ENCODE data around the gene PFN2. TPM values are rescaled to one million over a fixed set of nuclear protein-coding genes. Genes with fewer than 3 reads are reported as not detected.
"Not testable (repeated sequence)": the region's sequence is repeated elsewhere in the genome, so short reads cannot be mapped to it uniquely, and the experiment has no call there.

The PFN2 gene, protein sequence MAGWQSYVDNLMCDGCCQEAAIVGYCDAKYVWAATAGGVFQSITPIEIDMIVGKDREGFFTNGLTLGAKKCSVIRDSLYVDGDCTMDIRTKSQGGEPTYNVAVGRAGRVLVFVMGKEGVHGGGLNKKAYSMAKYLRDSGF
- 75.8 TPM for total RNA-seq

DNA sequence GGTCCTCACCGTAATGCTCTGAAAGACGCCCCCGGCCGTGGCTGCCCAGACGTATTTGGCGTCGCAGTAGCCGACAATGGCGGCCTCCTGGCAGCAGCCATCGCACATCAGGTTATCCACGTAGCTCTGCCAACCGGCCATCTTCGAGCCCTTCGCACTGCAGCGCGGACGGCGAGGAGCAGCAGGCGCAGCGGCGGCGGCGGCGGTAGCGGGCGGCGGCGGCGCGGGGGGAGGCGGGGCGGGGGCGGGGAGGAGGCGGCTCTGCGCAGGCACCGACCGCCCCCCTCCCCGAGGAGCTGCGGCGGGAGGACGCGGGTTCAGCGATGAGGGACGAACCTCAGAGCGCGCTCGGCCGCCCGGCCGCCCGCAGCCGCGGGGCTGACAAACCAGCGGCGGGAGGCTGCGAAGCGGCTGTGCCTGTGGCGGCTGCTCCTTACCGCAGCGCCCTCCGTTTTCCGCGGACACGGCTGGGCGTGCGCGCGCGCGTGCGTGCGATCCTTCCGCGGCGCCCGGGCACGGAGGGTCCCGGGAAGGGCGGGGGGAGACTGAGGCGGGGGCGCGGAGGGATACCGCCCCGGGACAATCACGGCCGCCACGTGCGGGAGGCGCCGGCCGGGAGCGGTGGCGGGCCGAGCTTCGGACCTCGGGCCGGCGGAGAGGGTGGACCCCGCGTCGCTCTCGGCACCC is at the start of gene PFN2:
PFN2 (minus strand) TSS at position 180 of the 687 bp plus-strand sequence; CDS start at position 141, 39 bp downstream.
- DNase-seq (ENCODE audit: low spot score): peak; percentile 75
- intact Hi-C loops (cut with DNase I): loop anchor here (5.0 kb wide), 1 partner anchor 211 kb away; no protein-coding TSS in a partner anchor
- peak; percentile 75 for ATAC-seq

DNA sequence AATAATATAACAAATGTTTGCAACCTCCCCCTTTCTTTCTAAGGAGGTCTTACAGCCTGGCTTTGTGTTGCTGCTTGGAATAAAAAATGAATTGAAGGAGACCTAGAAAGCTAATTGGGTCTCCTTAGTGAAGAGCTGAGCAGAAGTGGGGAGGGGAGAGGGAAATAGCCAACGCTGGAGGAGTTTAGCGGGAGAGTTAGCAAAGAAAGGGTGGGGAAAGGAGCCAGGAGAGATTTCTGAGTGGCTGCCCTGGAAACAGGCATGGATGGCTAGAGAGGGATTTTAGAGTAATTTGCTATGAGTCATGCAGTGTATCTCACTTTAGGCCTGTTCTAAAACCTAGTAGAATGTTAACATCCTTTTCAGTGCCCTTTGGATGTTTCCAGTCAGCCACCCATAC is 45.2 kb upstream of the PFN2 start:
- no peak for ATAC-seq
- intact Hi-C loops (cut with DNase I): no loop called here
- no peak for DNase-seq (ENCODE audit: low spot score)

DNA sequence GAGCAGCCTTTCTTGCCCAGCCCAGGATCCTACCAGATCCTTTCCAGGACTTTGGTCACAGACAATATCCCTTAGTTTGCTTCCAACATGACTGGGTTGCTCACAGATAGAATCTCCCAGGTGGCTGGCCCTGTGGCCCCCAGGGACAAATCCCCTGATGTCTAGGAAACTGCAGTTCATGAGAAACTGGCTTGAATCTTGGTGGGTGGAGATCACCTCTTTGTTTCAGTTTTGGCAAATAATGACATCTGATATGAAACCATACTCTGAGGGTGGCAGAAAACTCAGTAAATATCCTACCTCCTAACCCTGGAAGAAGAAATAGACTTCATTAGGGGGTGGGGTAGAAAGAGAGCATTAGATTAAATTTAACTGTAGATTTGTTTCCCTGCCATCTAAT is 44.1 kb upstream of the PFN2 start:
- DNase-seq (ENCODE audit: low spot score) (no peak), ATAC-seq (no peak)
- intact Hi-C loops (cut with DNase I): no loop called here

DNA sequence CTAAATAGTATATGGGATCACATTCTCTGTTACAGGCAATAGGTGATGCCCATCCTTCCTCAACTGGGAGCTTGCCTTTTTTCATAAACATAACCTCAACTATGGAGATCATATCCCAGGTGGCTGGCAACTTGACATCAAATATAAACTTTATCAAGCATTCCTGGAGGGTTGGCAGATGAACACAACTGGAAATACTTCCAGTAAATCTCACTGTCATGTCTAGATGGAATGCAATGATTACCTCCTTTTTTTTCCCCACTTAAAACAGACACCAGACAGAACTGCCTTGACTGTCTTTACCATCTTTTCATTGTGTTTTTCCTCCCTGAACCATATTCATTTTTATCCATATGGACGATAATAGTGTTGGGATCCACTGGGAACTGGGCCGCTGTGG is 43.1 kb upstream of the PFN2 start:
- ATAC-seq: no peak
- intact Hi-C loops (cut with DNase I): no loop called here
- no peak for DNase-seq (ENCODE audit: low spot score)

DNA sequence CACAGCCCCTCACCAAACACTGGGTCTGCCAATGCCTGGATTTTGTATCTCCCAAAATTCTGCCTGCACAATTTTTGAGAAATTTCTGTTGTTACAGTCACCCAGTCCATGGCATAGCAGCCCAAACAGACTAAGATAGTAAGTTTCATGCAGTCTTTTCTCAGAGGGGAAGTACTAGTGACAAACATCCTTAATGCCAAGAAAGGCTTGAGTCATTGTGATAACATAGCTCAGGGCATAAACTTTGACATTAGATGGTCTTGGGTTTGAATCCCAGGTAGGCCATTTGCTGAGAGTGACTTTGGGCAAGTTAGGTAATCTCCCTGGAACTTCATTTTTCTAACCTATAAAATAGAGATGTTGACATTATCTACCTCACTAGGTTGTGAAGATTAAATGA is 36.1 kb upstream of the PFN2 start:
- DNase-seq (ENCODE audit: low spot score) (no peak), ATAC-seq (no peak)
- intact Hi-C loops (cut with DNase I): no loop called here

DNA sequence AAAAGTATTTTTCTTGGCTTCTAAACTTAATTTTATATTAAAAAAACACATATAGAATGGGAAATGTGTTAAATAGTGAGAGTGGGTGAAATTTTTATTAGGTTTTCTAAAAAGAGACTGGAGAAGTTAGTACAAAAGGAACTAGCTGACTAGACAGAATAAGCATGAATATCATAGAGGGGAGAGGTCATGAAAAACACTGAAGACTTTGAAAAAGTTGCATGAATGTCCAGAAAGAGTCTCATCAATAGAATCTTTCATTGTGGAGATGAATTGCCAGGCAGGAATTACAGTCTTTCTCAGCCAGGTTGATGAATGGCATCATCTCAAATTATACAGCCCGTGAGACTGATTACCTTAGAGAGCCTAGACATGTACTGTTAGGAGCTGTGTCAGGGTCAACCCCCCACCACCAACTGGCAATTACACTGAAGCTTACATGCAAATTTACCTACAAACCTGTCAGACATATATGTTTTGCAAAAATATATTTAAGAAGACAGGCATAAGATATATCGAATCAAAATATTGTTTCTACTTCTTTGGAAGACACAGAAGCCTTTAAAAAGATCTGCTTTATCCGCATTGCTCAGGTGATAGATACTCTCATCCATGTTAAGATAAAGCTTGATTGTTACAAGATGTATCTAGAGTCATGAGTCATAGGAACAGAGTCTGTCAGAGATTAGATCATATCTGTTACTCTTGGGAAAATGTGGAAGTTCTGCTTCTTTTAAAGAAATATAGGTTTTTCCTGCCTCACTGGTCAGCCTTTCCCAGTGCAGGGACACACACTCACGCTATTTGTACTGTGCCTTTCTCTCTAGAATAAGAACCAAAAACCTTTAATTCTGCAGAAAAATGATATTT is 34.8 kb upstream of the PFN2 start:
- DNase-seq (ENCODE audit: low spot score) (no peak), ATAC-seq (no peak)
- intact Hi-C loops (cut with DNase I): no loop called here

DNA sequence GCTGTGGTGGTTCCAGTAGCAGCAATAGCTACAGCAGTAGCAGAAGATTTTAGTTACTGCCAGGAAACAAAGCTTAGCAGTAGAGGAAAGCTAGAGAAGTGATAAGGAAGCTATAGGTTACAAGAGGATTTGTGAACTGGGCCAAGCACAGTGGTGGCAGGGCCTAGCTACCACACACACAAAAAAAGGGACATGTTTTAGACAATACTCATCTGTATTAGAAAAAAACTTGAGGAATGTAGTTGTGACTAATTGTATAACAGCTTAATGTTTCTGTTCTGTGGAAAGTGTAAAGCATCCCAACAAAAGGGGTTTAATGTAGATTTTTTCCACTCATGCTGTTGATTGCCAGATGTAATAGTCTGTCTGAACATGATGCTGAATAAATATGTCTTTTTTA is 29.9 kb upstream of the PFN2 start:
- DNase-seq (ENCODE audit: low spot score) (no peak), ATAC-seq (no peak)
- intact Hi-C loops (cut with DNase I): no loop called here

DNA sequence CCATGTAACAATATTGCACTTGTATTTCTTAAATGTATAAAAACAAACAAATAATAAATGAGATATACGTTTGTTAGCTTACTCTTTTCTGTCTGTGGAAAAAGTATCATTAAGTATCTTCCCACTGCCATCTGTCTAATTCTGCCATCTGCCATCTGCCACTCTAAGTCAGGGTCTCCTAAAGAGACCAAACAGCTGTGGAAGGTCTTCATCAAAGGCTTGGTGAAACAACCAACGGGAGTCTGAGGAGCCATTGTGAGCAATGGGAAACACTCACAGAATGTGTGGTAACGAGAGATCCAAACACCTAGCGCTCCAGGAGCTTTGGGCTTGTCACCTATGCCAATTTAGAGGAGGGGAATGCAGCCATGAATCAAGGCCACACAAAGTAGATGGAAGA is 28.7 kb upstream of the PFN2 start:
- no peak for DNase-seq (ENCODE audit: low spot score)
- ATAC-seq: no peak
- intact Hi-C loops (cut with DNase I): no loop called here

DNA sequence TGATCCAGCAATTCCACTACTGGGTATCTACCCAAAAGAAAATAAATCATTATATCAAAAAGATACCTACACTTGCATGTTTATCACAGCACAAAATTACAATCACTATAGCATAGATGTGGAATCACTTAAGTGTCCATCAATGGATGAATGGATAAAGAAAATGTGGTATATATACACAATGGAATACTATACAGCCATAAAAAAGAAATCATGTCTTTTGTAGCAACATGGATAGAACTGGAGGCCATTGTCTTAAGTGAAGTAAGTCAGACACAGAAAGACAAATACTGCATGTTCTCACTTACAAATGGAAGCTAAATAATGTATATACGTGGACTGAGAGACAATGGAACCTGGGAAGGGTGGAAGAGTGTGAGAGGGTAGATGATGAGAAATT is 28.3 kb upstream of the PFN2 start:
- no peak for ATAC-seq
- no peak for DNase-seq (ENCODE audit: low spot score)
- intact Hi-C loops (cut with DNase I): no loop called here

DNA sequence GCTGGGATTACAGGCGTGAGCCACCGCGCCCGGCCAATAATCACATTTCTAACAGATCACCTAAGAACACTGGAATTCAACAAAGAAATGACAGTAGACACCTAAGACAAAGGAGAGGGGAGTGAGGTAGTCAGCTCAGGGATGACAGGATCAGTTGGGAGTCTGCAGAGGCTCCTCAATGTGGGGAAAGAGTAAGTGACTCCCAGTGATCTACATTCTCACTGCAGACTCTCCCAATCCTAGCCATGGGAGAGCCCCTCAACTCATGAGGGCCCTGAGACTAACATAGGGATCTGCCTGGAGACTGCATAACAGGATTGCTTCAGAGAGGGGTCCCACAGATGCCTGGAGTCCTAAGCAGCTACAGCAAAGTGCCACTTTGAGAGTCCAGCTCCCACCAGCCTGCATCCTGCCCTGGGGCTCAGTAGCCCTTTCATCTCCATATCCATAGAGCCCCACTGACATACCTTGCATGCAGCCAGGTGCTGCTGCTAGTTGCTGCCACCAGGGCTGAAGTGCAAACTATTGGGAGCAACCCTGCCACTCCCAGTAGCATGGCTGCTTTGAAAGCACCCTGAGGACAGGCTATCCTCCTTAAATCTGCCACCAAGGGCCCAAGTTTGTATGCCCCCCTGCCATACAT is 21.8 kb upstream of the PFN2 start:
- DNase-seq (ENCODE audit: low spot score): no peak
- no peak for ATAC-seq
- intact Hi-C loops (cut with DNase I): no loop called here

DNA sequence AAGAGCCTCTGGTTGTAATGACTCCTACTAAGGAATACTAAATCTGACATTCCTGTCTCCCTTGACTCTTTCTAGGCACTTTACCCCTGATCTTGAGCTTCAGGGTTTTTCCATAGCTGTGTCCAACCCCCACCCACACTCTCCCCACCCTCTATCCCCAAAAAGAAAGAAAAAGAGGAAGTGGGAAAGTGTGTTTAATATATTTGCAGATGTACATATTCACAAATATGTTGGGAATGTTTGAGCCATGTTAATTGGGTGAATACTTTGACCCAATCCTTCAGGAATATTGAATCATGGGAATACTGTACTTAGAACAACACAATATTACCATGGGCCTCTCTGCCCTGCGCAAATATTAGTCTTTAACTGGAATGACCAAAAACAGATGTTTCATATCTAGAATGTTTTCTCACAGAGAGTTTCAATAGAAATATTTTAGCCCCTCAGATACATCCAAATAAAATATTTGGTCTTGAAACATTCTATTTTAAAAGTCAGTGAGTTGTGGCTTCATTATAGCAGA is 19.8 kb upstream of the PFN2 start:
- intact Hi-C loops (cut with DNase I): no loop called here
- ATAC-seq (no peak), DNase-seq (ENCODE audit: low spot score) (no peak)

DNA sequence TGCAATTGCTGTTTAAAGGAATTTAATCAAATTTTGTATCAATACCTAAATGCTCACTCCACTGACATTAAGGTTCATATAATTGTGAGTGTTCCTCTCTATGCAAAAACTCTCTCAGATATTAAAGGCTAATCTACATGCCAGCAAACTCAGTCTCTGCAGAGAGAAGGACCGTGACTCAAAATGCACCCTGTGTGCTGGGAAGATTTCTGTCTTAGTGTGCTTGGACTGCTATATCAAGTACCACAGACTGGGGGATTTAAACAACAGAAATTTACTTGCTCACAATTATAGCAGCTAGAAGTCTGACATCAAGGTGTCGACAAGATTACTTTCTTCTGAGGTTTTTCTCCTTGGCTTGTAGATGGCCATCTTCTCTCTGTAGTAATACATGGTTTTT is 18.6 kb upstream of the PFN2 start:
- DNase-seq (ENCODE audit: low spot score) (no peak), ATAC-seq (no peak)
- intact Hi-C loops (cut with DNase I): no loop called here

DNA sequence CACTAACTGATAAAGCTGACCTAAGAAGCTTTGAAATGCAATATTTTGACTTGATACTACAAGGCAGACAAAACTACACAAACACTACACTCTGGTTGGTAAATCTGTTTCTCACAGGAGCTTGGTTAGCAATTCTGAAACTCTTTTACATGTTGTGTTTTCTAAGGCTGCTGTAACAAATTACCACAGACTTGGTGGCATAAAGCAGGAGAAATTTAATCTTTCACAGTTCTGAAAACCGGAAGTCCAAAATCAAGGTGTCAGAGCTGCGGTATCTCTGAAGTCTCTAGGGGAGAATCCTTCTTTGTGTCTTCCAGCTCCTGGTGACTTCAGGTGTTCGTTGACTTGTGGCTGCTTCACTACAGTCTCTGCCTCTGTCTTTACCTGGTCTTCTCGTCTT is 12.9 kb upstream of the PFN2 start:
- ATAC-seq (no peak), DNase-seq (ENCODE audit: low spot score) (no peak)
- intact Hi-C loops (cut with DNase I): no loop called here

DNA sequence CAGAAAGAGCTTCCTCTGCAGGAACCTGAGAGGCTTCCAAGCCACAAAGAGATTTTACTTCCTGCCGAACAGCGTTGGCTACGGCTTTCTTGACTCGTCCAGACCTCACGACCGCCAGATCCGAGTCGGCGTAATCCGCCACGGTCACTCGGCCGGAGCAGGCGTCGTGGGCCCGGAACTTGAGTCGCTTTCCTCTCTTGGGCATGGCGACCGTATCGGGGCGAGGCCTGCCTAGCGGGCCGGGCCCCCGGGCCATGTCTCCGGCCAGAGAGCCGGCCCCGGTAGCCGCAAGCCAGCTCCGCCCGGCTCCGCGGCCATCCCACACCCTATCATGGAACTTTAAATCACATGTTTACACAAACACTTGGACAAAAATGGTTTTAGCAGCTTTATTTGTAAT is 12.4 kb upstream of the PFN2 start:
- intact Hi-C loops (cut with DNase I); DNase-seq (ENCODE audit: low spot score); ATAC-seq: not testable (repeated sequence)

DNA sequence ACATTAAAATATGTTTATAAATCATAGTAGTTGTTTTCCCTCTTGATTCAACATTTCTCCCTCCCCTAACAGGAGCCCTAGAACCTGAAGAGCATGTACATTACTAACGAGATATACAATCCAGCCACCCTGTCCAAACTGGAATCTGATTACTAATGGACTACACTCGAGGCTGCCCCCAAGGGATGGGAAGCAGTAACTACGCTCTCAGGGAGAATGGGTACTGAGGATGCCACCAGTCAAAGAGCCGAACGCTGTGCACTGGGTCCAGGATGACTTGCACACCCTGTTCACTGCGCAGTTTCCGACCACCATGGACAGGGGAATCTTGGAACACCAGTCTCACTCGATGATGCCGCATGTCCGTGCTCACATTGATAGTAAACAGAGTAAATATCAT is 11.3 kb upstream of the PFN2 start:
- ATAC-seq; DNase-seq (ENCODE audit: low spot score); intact Hi-C loops (cut with DNase I): not testable (repeated sequence)

DNA sequence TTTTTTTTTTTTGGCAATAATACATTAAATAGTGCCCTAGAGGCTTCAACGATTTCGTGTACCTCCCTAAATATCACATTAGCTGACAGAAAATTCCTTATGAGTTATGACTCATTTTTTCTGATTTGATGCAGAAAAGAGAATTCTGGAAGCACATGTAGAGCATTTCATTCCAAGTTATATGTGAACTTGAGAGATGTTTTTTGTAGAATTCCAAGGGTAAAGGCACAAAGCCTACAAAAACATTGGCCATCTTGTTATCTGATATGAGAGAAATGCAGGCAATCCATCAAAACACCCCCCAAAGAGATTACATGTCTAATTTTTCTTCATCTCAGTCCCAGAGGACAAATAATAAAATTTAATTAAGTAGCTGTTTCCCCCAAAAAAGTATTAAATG is 6.7 kb upstream of the PFN2 start:
- DNase-seq (ENCODE audit: low spot score) (no peak), ATAC-seq (no peak)
- intact Hi-C loops (cut with DNase I): no loop called here

DNA sequence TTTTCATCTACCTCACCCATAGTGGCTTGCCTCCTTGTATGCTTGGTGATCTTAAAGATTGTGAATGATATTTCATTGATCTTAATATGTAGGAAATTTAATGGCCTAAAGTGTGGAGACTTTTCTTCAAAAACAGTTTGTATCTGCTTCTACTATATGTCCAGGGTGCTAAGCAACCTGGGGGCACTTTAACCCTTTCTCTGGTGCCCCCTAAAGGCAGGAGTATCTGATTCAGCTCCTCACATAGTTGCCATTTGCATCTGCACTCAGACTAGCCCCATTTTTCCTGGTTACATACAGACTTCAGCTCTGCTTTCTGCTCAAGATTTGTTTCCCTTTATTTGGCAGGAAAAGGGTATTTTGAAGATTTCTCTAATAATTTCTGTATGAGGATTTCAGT is 5.2 kb upstream of the PFN2 start:
- no peak for ATAC-seq
- DNase-seq (ENCODE audit: low spot score): no peak
- intact Hi-C loops (cut with DNase I): no loop called here

DNA sequence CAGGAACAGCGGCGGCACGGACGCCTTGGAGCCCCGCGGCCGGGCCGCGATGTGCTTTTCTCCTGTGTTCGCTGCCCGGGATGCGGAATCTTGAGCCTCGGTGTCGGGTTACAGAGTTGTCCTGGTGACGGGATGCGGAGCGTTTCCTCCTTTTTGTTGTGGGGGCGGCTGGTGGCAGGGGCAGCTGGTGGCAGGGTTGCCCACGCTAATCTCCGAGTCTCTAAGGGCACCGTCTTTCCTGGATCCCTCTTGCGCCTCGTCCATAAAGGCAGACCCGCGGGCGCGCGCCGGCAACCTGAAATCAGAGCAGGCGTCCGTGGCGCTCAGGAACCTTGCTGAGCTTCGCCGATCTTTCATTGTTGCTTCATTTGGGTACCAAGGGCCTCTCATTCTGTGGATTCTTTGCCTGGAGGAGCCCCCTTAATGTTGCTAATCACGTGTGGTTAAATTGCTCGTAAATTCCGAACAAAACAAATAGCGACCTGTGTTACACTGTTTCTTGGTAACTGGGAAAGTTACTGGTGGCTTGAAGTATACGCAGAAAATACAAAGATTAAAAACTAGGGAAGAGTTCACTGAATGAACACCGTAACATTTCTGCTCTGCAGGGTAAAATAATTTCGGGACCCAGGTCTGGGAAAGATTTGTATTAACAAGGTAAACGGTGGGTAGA is 844 bp upstream of the PFN2 start:
- ATAC-seq (peak; percentile 32), DNase-seq (ENCODE audit: low spot score) (peak; percentile 73)
- intact Hi-C loops (cut with DNase I): loop anchor here (5.0 kb wide), 1 partner anchor 211 kb away; no protein-coding TSS in a partner anchor

All from sciatic nerve (tissue), 2 donors.